Stimulated activated CD8-positive, alpha-beta memory T cell treated with anti-CD3 and anti-CD28 coated beads, Interleukin-7, amount 100 ng/mL, for 1 hour (primary cell): ENCODE data around the gene ALDH1A2.
"Not testable (repeated sequence)": the region's sequence is repeated elsewhere in the genome, so short reads cannot be mapped to it uniquely, and the experiment has no call there.

Experiments used
- DNase-seq, 2 donors: peaks; one replicate each; pipeline ENCODE4 v3.0.0-alpha.2; 2020; ENCODE audit warnings: low read depth in 2 of 2

ALDH1A2 gene

GRCh38 chr15:58066042-58066867 lies 744 bp upstream of the ALDH1A2 start:
- DNase-seq = peak in 1 of 2 donors; percentile 8

- DNase-seq = no peak
Measured at GRCh38 chr15:58064980-58065444, 499 bp downstream of the ALDH1A2 start.

GRCh38 chr15:58064082-58064979 lies 1.2 kb downstream of the ALDH1A2 start:
- DNase-seq = no peak

GRCh38 chr15:58063614-58064013 lies 1.9 kb downstream of the ALDH1A2 start:
- no peak for DNase-seq

- no peak for DNase-seq
Measured at GRCh38 chr15:58062983-58063382, 2.5 kb downstream of the ALDH1A2 start.

- DNase-seq = no peak
Measured at GRCh38 chr15:58062175-58062574, 3.3 kb downstream of the ALDH1A2 start.

GRCh38 chr15:58060575-58060974 lies 4.9 kb downstream of the ALDH1A2 start:
- no peak for DNase-seq

- DNase-seq = no peak
Measured at GRCh38 chr15:58058729-58059128, 6.8 kb downstream of the ALDH1A2 start.

- DNase-seq = no peak
Measured at GRCh38 chr15:58058073-58058472, 7.4 kb downstream of the ALDH1A2 start.

- DNase-seq = no peak
Measured at GRCh38 chr15:58057559-58057958, 8.0 kb downstream of the ALDH1A2 start.

- no peak for DNase-seq
Measured at GRCh38 chr15:58056015-58056414, 9.5 kb downstream of the ALDH1A2 start.

GRCh38 chr15:58053315-58054153 lies 12.0 kb downstream of the ALDH1A2 start:
- no peak for DNase-seq

GRCh38 chr15:58052334-58052733 lies 13.2 kb downstream of the ALDH1A2 start:
- no peak for DNase-seq

GRCh38 chr15:58049520-58050227 lies 15.8 kb downstream of the ALDH1A2 start:
- DNase-seq = no peak

- no peak for DNase-seq
Measured at GRCh38 chr15:58048261-58048660, 17.2 kb downstream of the ALDH1A2 start.

- DNase-seq = no peak
Measured at GRCh38 chr15:58047149-58047548, 18.4 kb downstream of the ALDH1A2 start.

GRCh38 chr15:58046467-58046866 lies 19.0 kb downstream of the ALDH1A2 start:
- DNase-seq = no peak

GRCh38 chr15:58045376-58045775 lies 20.1 kb downstream of the ALDH1A2 start:
- not testable (repeated sequence) for DNase-seq

- no peak for DNase-seq
Measured at GRCh38 chr15:58044551-58044950, 21.0 kb downstream of the ALDH1A2 start.

- no peak for DNase-seq
Measured at GRCh38 chr15:58043192-58043903, 22.2 kb downstream of the ALDH1A2 start.
